ENCODE results near the gene SMAD5. TPM values are rescaled to one million over a fixed set of nuclear protein-coding genes. Genes with fewer than 3 reads are reported as not detected.
A peak's percentile ranks its signal among the peaks of the same experiment; 100 is the strongest.

SMAD5 gene
- total and polyA plus RNA-seq, 2 of the 13 experiments (the other 11 are each of a cell fraction or from before 2014, with no cell fraction given), result 27.2 to 48.5 TPM

GRCh38 chr5:136132557-136133221 lies at the start of gene SMAD5 (continued):
- TF ChIP-seq, protein P1, sequence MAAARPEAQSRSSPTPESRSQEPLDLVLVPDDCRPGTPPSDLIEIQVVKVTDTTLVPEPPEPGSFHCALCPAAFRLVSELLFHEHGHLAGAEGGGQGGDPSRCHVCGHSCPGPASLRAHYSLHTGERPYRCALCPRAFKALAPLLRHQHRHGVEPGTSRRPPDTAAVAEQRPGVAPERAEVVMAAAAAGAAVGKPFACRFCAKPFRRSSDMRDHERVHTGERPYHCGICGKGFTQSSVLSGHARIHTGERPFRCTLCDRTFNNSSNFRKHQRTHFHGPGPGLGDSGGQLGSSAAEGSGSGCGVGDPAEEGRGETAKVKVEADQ (CRISPR knock-in tag; IDR thresholded peaks at IDR 0.05; ENCODE audit: borderline replicate concordance), result 0 out of 2 replicates have a peak, but pooled peaks have one; percentile 38
- peak; percentile 54; the same call in 1 of the 2 replicates for TF ChIP-seq PPARG (CRISPR knock-in tag; conservative IDR thresholded peaks at IDR 0.05)
- TF ChIP-seq MTF2 (CRISPR knock-in tag; IDR thresholded peaks at IDR 0.05; ENCODE audit: borderline replicate concordance), result no peak; the same call in 1 of the 2 replicates
- TF ChIP-seq POLR2AphosphoS5 (IDR thresholded peaks at IDR 0.05; ENCODE audit: low read depth, low read length), result peak; percentile 78
- TF ChIP-seq MIXL1 (CRISPR knock-in tag; IDR thresholded peaks at IDR 0.05), result peak; percentile 79
- peak; percentile 88 to 96 for TF ChIP-seq HMGXB4 (CRISPR knock-in tag; IDR thresholded peaks at IDR 0.05; ENCODE audit: borderline replicate concordance in 1 of 2, low read depth in 1 of 2)
- peak; percentile 59; the same call in 1 of the 2 replicates for TF ChIP-seq HBP1 (CRISPR knock-in tag; IDR thresholded peaks at IDR 0.05; ENCODE audit: low read depth)
- peak; percentile 84 for TF ChIP-seq ZNF747 (CRISPR knock-in tag; IDR thresholded peaks at IDR 0.05; ENCODE audit: borderline replicate concordance)
- TF ChIP-seq ZNF781 (CRISPR knock-in tag; IDR thresholded peaks at IDR 0.05; ENCODE audit: borderline replicate concordance, not compliant biosample characterization), result no peak
- peak; percentile 15; the same call in 1 of the 2 replicates for TF ChIP-seq ZNF275 (CRISPR knock-in tag; IDR thresholded peaks at IDR 0.05; ENCODE audit: borderline replicate concordance)
- TF ChIP-seq HMG20A (CRISPR knock-in tag; IDR thresholded peaks at IDR 0.05; ENCODE audit: borderline replicate concordance), result no peak
- TF ChIP-seq, protein P2, sequence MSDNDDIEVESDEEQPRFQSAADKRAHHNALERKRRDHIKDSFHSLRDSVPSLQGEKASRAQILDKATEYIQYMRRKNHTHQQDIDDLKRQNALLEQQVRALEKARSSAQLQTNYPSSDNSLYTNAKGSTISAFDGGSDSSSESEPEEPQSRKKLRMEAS (IDR thresholded peaks at IDR 0.05), result peak; percentile 97
- TF ChIP-seq SP1 (IDR thresholded peaks at IDR 0.05), result no peak
- peak; percentile 67 for TF ChIP-seq SP1 (CRISPR knock-in tag; IDR thresholded peaks at IDR 0.05)
- no peak; the same call in 1 of the 2 replicates for TF ChIP-seq MLX (CRISPR knock-in tag; IDR thresholded peaks at IDR 0.05)
- TF ChIP-seq, protein P3, sequence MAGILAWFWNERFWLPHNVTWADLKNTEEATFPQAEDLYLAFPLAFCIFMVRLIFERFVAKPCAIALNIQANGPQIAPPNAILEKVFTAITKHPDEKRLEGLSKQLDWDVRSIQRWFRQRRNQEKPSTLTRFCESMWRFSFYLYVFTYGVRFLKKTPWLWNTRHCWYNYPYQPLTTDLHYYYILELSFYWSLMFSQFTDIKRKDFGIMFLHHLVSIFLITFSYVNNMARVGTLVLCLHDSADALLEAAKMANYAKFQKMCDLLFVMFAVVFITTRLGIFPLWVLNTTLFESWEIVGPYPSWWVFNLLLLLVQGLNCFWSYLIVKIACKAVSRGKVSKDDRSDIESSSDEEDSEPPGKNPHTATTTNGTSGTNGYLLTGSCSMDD (CRISPR knock-in tag; IDR thresholded peaks at IDR 0.05), result no peak
- TF ChIP-seq ZNF276 (CRISPR knock-in tag; IDR thresholded peaks at IDR 0.05; ENCODE audit: low read depth), result peak; percentile 92
- no peak; the same call in 1 of the 2 replicates for TF ChIP-seq ZNF530 (CRISPR knock-in tag; IDR thresholded peaks at IDR 0.05; ENCODE audit: low read depth)
- no peak for TF ChIP-seq ZMYM2 (CRISPR knock-in tag; IDR thresholded peaks at IDR 0.05)

Data from HepG2 (cell line).